ENCODE measurements around the gene THAP3. TPM values are rescaled to one million over a fixed set of nuclear protein-coding genes. Genes with fewer than 3 reads are reported as not detected.
A peak's percentile ranks its signal among the peaks of the same experiment; 100 is the strongest.

Gene THAP3
- total RNA-seq, 1 donor from 2014 or later = 20.4 TPM

GRCh38 chr1:6602669-6603237, 21.9 kb upstream of the THAP3 start, which contains the start of gene KLHL21:
KLHL21 (minus strand) TSS chr1:6602869; CDS start chr1:6602817, 52 bp downstream.
- ATAC-seq (peak; percentile 69), DNase-seq (ENCODE audit: low spot score) (peak; percentile 94)
- intact Hi-C loops (cut with DNase I) = no loop called here

- DNase-seq (ENCODE audit: low spot score) (peak; percentile 81), ATAC-seq (peak; percentile 59)
- intact Hi-C loops (cut with DNase I) = no loop called here
Observed at GRCh38 chr1:6603238-6603914, 21.3 kb upstream of the THAP3 start.

GRCh38 chr1:6603915-6604558, 20.6 kb upstream of the THAP3 start:
- intact Hi-C loops (cut with DNase I) = no loop called here
- ATAC-seq = peak; percentile 66
- peak; percentile 85 for DNase-seq (ENCODE audit: low spot score)

GRCh38 chr1:6612641-6613360, 11.9 kb upstream of the THAP3 start:
- peak; percentile 75 for DNase-seq (ENCODE audit: low spot score)
- intact Hi-C loops (cut with DNase I) = no loop called here

GRCh38 chr1:6613361-6614018, 11.2 kb upstream of the THAP3 start, which contains the start of gene PHF13:
PHF13 (plus strand) TSS chr1:6613731; CDS start chr1:6614067, 336 bp downstream.
- ATAC-seq = peak; percentile 99
- peak; percentile 100 for DNase-seq (ENCODE audit: low spot score)
- intact Hi-C loops (cut with DNase I) = no loop called here

More at GRCh38 chr1:6612641-6613360, 11.9 kb upstream of the THAP3 start:
- ATAC-seq = peak; percentile 62

GRCh38 chr1:6614019-6614928, 10.4 kb upstream of the THAP3 start:
- ATAC-seq (no peak), DNase-seq (ENCODE audit: low spot score) (peak; percentile 84)
- intact Hi-C loops (cut with DNase I) = no loop called here

- DNase-seq (ENCODE audit: low spot score) (peak; percentile 70), ATAC-seq (no peak)
- intact Hi-C loops (cut with DNase I) = no loop called here
Observed at GRCh38 chr1:6614929-6615785, 9.5 kb upstream of the THAP3 start.

GRCh38 chr1:6619045-6619444, 5.6 kb upstream of the THAP3 start:
- DNase-seq (ENCODE audit: low spot score) = no peak
- intact Hi-C loops (cut with DNase I) = no loop called here
- no peak for ATAC-seq

GRCh38 chr1:6621429-6622391, 3.0 kb upstream of the THAP3 start:
- ATAC-seq = no peak
- intact Hi-C loops (cut with DNase I) = no loop called here

GRCh38 chr1:6622396-6623152, 2.1 kb upstream of the THAP3 start:
- intact Hi-C loops (cut with DNase I) = no loop called here
- ATAC-seq = no peak
- DNase-seq (ENCODE audit: low spot score) = no peak

More at GRCh38 chr1:6621429-6622391, 3.0 kb upstream of the THAP3 start:
- no peak for DNase-seq (ENCODE audit: low spot score)

- intact Hi-C loops (cut with DNase I) = no loop called here
- DNase-seq (ENCODE audit: low spot score) = no peak
- no peak for ATAC-seq
Observed at GRCh38 chr1:6623269-6623965, 1.3 kb upstream of the THAP3 start.

- ATAC-seq (peak; percentile 3), DNase-seq (ENCODE audit: low spot score) (peak; percentile 65)
- intact Hi-C loops (cut with DNase I) = no loop called here
Observed at GRCh38 chr1:6625584-6626149, 999 bp downstream of the THAP3 start.

- DNase-seq (ENCODE audit: low spot score) (no peak), ATAC-seq (no peak)
- intact Hi-C loops (cut with DNase I) = no loop called here
Observed at GRCh38 chr1:6627031-6627430, 2.4 kb downstream of the THAP3 start.

GRCh38 chr1:6627841-6628545, 3.3 kb downstream of the THAP3 start:
- intact Hi-C loops (cut with DNase I) = no loop called here

More at GRCh38 chr1:6627841-6628545, 3.3 kb downstream of the THAP3 start:
- ATAC-seq (no peak), DNase-seq (ENCODE audit: low spot score) (no peak)
